ENCODE results near the gene LPAR1.

DNA sequence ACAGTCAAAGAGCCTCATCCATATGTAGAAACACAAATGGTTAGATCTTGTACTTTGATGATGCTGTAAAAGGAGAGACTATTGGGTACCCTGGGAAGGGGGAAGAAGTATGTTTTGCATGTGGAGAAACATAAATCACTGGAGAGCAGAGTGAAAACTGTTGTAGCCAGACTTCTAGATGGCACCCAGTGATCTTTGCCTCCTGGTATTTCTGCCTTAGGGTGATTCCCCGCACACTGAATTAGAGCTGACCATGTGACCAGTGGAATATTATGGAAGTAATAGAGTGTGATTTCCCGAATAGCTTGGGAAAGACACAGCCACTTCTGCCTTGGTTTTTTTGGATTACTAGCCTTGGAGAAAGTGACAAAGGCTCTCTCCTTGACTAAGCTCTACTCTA, 174.3 kb downstream of the LPAR1 start:
- TF ChIP-seq, protein P1, sequence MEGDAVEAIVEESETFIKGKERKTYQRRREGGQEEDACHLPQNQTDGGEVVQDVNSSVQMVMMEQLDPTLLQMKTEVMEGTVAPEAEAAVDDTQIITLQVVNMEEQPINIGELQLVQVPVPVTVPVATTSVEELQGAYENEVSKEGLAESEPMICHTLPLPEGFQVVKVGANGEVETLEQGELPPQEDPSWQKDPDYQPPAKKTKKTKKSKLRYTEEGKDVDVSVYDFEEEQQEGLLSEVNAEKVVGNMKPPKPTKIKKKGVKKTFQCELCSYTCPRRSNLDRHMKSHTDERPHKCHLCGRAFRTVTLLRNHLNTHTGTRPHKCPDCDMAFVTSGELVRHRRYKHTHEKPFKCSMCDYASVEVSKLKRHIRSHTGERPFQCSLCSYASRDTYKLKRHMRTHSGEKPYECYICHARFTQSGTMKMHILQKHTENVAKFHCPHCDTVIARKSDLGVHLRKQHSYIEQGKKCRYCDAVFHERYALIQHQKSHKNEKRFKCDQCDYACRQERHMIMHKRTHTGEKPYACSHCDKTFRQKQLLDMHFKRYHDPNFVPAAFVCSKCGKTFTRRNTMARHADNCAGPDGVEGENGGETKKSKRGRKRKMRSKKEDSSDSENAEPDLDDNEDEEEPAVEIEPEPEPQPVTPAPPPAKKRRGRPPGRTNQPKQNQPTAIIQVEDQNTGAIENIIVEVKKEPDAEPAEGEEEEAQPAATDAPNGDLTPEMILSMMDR (conservative IDR thresholded peaks at IDR 0.05; ENCODE audit: low read length): no peak
- no peak for TF ChIP-seq EZH2phosphoT487 (IDR thresholded peaks at IDR 0.05; ENCODE audit: borderline replicate concordance)
